ENCODE measurements around the gene BDP1. TPM values are rescaled to one million over a fixed set of nuclear protein-coding genes. Genes with fewer than 3 reads are reported as not detected.
"Not testable (repeated sequence)": the region's sequence is repeated elsewhere in the genome, so short reads cannot be mapped to it uniquely, and the experiment has no call there.

BDP1 gene
- total RNA-seq = 10 to 100 TPM; 30.9 to 69.1 (median 47.5) TPM

DNA sequence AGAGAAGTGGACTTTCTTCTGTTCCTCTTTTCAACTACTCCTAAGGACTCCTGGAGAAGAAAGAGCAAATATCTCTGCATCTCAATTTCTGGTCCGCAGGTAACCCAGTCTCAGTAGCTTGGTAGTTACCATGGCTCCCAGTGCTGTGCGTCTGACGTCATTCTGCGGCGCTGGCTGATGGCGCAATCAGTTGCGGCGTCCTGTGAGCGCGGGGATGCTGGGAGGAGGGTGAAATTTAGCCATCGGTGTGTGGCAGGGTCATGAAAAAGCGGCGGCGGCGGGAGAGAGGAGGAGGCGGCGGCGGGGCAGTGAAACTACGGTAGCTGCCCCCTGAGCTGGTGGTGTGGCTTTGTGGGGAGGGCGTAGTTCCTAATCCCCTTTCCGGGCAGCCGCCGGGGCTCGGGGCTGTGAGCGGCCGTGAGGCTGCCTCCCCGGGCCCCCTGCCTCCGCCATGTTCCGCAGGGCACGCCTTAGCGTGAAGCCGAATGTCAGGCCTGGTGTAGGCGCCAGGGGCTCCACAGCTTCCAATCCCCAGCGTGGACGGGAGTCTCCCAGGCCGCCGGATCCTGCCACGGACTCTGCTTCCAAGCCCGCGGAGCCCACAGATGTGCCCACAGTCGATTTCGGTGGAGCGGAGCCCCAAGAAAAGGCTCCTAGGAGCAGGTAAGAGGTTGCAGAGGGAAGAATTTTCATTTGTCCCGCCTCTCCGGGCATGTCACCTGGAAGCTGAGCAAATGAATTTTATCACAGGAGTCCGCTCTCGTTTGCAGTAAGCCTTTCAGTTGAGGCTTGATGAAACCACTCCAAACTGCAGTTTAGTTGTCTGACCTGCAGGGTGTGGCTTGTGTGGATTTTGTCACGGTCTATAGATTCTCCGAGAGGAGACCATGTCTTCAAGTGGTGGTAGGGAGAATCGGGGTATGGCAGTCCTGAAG, at the start of gene BDP1:
Gene BDP1 (plus strand): TSS at position 225 of the 935 bp plus-strand sequence. CDS start 227 bp downstream, at position 452.
- H3K36me3 ChIP-seq = peaks cover 0 to 21% (median 9%) of the 10 kb centered on the region in 4 donors
- intact Hi-C loops (cut with DNase I; ENCODE audit: low total_unique reads) (no loop called here), in situ Hi-C loops (cut with MboI; ENCODE audit: low pct_ligation_motif_present in 1 of 4, low pct_unique_long_range_greater_than_20kb in 1 of 4, low sequenced_read_pairs in 3 of 4) (loop anchor here in 1 of 4 donors (25.0 kb wide), 1 partner anchor 307 kb away; no protein-coding TSS in a partner anchor)
- no peaks in the 10 kb centered on the region for H3K9me3 ChIP-seq
- H3K4me3 ChIP-seq = peak within 1 kb of the TSS; percentile 69 to 79 (median 73)
- 0 to 1% methylated on average over 1 to 42 of the region's 50 CpGs for WGBS, 2 donors (ENCODE audit: low coverage in 1 of 2)
- peak within 1 kb of the TSS; percentile 89 to 98 (median 93) for H3K27ac ChIP-seq
- DNase-seq = peak; percentile 98
- TF ChIP-seq POLR2A (IDR thresholded peaks at IDR 0.05) = peak; percentile 81
- TF ChIP-seq CTCF (IDR thresholded peaks at IDR 0.05) = peak; percentile 20 to 50 (median 36)
- peak; percentile 65 to 83 (median 73) for TF ChIP-seq POLR2AphosphoS5 (IDR thresholded peaks at IDR 0.05)
- no peak for TF ChIP-seq EP300 (IDR thresholded peaks at IDR 0.05; ENCODE audit: low read depth)
- H3K4me1 ChIP-seq = peaks cover 0 to 26% (median 18%) of the 10 kb centered on the region in 4 donors
- H3K27me3 ChIP-seq = peaks cover 8% of the 10 kb centered on the region

DNA sequence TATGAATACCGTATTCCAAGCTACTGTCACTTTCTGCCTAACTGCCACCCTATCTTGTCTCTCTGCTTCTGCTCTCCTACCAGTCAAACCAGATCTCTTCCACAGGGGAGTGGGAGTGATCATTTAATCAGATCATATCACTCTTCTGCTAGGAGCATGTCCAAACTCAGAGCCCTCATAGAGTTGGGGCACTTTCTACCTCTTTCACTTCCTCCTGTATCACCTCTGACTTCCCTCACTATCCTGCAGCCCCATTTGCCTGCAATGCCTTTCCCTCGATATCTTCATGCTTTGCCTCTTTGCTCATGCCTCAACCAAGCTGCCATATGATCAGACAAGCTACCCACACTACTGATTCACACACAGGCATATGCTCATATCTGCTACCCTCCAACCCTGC, 45.4 kb upstream of the BDP1 start:
- H3K4me3 ChIP-seq; H3K36me3 ChIP-seq; intact Hi-C loops (cut with DNase I; ENCODE audit: low total_unique reads); DNase-seq; H3K27ac ChIP-seq; H3K27me3 ChIP-seq; in situ Hi-C loops (cut with MboI; ENCODE audit: low pct_ligation_motif_present in 1 of 4, low pct_unique_long_range_greater_than_20kb in 1 of 4, low sequenced_read_pairs in 3 of 4); H3K9me3 ChIP-seq; H3K4me1 ChIP-seq: not testable (repeated sequence)
- 40 to 74% methylated on average over 1 to 2 of the region's 2 CpGs for WGBS, 2 donors (ENCODE audit: low coverage in 1 of 2)

- H3K27ac ChIP-seq; H3K4me1 ChIP-seq; intact Hi-C loops (cut with DNase I; ENCODE audit: low total_unique reads); H3K27me3 ChIP-seq; in situ Hi-C loops (cut with MboI; ENCODE audit: low pct_ligation_motif_present in 1 of 4, low pct_unique_long_range_greater_than_20kb in 1 of 4, low sequenced_read_pairs in 3 of 4); H3K4me3 ChIP-seq; H3K9me3 ChIP-seq; DNase-seq; H3K36me3 ChIP-seq: not testable (repeated sequence)
- WGBS, 2 donors (ENCODE audit: low coverage in 1 of 2) = 57 to 67% methylated on average over 1 to 2 of the region's 2 CpGs
These were observed 39.8 kb upstream of the BDP1 start for GRCh38 chr5:71415626-71416025.

- H3K36me3 ChIP-seq; H3K27me3 ChIP-seq; H3K4me3 ChIP-seq; DNase-seq; H3K27ac ChIP-seq; intact Hi-C loops (cut with DNase I; ENCODE audit: low total_unique reads); H3K9me3 ChIP-seq; H3K4me1 ChIP-seq; in situ Hi-C loops (cut with MboI; ENCODE audit: low pct_ligation_motif_present in 1 of 4, low pct_unique_long_range_greater_than_20kb in 1 of 4, low sequenced_read_pairs in 3 of 4): not testable (repeated sequence)
- 64 to 85% methylated on average over 1 of the region's 1 CpG for WGBS, 2 donors (ENCODE audit: low coverage in 1 of 2)
These were observed 37.4 kb upstream of the BDP1 start for GRCh38 chr5:71418026-71418425.

- DNase-seq; in situ Hi-C loops (cut with MboI; ENCODE audit: low pct_ligation_motif_present in 1 of 4, low pct_unique_long_range_greater_than_20kb in 1 of 4, low sequenced_read_pairs in 3 of 4); H3K4me1 ChIP-seq; H3K4me3 ChIP-seq; H3K27me3 ChIP-seq; H3K27ac ChIP-seq; H3K36me3 ChIP-seq; H3K9me3 ChIP-seq; intact Hi-C loops (cut with DNase I; ENCODE audit: low total_unique reads): not testable (repeated sequence)
- WGBS, 2 donors (ENCODE audit: low coverage in 1 of 2) = 50 to 71% methylated on average over 1 of the region's 1 CpG
These were observed 34.2 kb upstream of the BDP1 start for GRCh38 chr5:71421278-71421677.

DNA sequence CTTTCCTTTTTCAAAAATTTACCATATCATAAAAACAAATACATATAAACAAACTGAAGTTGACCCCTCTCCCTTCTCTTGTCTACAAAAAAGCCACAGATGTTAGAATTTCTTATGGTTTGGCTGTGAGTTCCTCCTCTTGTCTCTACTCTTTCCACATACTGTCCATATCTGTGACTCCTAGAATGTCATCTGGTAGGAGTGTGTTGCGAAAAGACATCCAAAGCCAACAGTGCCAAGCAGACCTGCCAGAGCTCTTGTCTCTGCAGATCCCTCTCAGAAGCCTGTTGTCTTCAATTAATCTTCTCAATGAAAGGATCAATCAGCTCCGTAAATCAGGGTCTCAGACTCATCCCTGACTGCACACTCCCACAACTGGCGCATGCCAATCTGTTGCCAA, 31.6 kb upstream of the BDP1 start:
- H3K27ac ChIP-seq; DNase-seq; in situ Hi-C loops (cut with MboI; ENCODE audit: low pct_ligation_motif_present in 1 of 4, low pct_unique_long_range_greater_than_20kb in 1 of 4, low sequenced_read_pairs in 3 of 4); intact Hi-C loops (cut with DNase I; ENCODE audit: low total_unique reads); H3K36me3 ChIP-seq; H3K4me3 ChIP-seq; H3K4me1 ChIP-seq; H3K9me3 ChIP-seq; H3K27me3 ChIP-seq: not testable (repeated sequence)
- WGBS, 2 donors (ENCODE audit: low coverage in 1 of 2) = 88 to 92% methylated on average over 3 of the region's 3 CpGs

DNA sequence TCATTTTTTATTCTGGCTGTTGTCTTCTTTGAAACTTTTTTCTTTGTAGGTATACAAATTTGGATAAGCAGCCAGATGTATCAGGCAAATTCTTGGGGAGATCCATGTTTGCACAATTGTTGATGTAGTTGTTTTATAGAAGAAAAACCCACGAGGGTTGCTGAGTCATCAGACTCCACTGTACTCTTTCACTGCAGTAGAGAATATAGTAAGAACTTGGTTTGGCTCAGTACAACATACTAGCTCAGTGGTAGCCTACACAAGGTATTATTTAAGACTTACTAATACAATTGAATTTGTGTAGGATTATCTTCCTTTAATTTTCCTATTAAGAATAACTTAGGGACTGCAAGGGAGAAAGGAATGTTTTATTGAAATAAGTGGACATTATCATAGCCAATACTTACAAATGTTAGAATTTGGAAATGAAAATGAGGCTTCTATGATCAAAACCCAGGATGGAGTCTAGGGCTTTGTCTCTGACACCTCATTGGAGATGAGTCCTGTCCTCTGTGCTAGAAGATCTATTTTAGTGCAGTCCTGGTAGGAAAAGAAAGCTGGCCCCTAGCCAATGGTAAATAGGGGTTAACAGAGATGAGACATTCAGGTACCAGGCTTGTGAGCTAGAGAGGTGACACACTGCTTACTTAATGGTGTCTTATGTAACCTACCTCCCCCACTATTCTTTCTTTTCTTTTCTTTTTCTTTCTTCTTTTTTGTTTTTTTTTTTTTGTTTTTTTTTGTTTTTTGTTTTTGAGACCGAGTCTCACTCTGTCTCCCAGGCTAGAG, 28.6 kb upstream of the BDP1 start:
- H3K36me3 ChIP-seq; DNase-seq; H3K27me3 ChIP-seq; H3K27ac ChIP-seq; intact Hi-C loops (cut with DNase I; ENCODE audit: low total_unique reads); H3K4me1 ChIP-seq; in situ Hi-C loops (cut with MboI; ENCODE audit: low pct_ligation_motif_present in 1 of 4, low pct_unique_long_range_greater_than_20kb in 1 of 4, low sequenced_read_pairs in 3 of 4); H3K9me3 ChIP-seq; H3K4me3 ChIP-seq: not testable (repeated sequence)
- WGBS, 2 donors (ENCODE audit: low coverage in 1 of 2) = 48% methylated on average over 2 of the region's 2 CpGs; no CpG with 5 or more reads in 1 of the 2 donors

DNA sequence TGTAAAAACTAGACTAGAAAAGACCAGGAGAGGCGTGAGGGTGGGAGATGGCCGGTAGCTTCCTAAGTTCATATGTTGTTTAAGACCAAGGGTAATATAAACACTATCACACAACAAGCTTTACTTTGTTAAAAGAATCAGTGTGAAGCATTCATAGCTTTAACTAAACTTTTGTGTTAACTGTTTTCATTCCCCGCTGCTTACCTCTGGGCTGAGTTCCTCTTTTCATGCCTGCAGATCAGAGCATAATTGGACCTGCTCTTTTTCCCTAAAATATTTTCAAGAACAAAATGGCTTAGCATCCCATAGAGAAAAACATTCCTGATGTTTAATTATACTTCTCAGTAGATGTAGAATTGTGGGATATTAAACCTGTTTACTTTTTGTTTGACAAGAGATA, 23.0 kb upstream of the BDP1 start:
- H3K4me3 ChIP-seq; H3K27ac ChIP-seq; H3K4me1 ChIP-seq; DNase-seq; intact Hi-C loops (cut with DNase I; ENCODE audit: low total_unique reads); in situ Hi-C loops (cut with MboI; ENCODE audit: low pct_ligation_motif_present in 1 of 4, low pct_unique_long_range_greater_than_20kb in 1 of 4, low sequenced_read_pairs in 3 of 4); H3K27me3 ChIP-seq; H3K36me3 ChIP-seq; H3K9me3 ChIP-seq: not testable (repeated sequence)
- 58% methylated on average over 3 of the region's 3 CpGs; no CpG with 5 or more reads in 1 of the 2 donors for WGBS, 2 donors (ENCODE audit: low coverage in 1 of 2)

- intact Hi-C loops (cut with DNase I; ENCODE audit: low total_unique reads); H3K4me1 ChIP-seq; H3K36me3 ChIP-seq; H3K9me3 ChIP-seq; H3K27me3 ChIP-seq; in situ Hi-C loops (cut with MboI; ENCODE audit: low pct_ligation_motif_present in 1 of 4, low pct_unique_long_range_greater_than_20kb in 1 of 4, low sequenced_read_pairs in 3 of 4); H3K27ac ChIP-seq; DNase-seq; H3K4me3 ChIP-seq: not testable (repeated sequence)
- WGBS, 2 donors (ENCODE audit: low coverage in 1 of 2) = 42 to 43% methylated on average over 2 to 3 of the region's 3 CpGs
These were observed 20.6 kb upstream of the BDP1 start for GRCh38 chr5:71434825-71435224.
